ENCODE results near the gene PTPRCAP. TPM values are rescaled to one million over a fixed set of nuclear protein-coding genes. Genes with fewer than 3 reads are reported as not detected.

The PTPRCAP gene
- total and polyA plus RNA-seq, 9 of the 15 experiments (the other 6 are each of a cell fraction or from before 2014, with no cell fraction given): 0.22 to 2.0 (median 1.1) TPM; not detected in 4

GRCh38 chr11:67463186-67463585, 25.7 kb upstream of the PTPRCAP start (continued):
- no peak for TF ChIP-seq ZBTB34 (CRISPR knock-in tag; IDR thresholded peaks at IDR 0.05)
- peak in 1 of 2 experiments; percentile 29; a peak in 2 of 4 replicates for TF ChIP-seq RAD21 (CRISPR knock-in tag; conservative IDR thresholded peaks at IDR 0.05 in 1 of 2, IDR thresholded peaks at IDR 0.05 in 1 of 2)
- TF ChIP-seq ZNF407 (IDR thresholded peaks at IDR 0.05; ENCODE audit: low read depth): no peak
- TF ChIP-seq CHCHD3 (CRISPR knock-in tag; IDR thresholded peaks at IDR 0.05): no peak
- no peak for TF ChIP-seq CEBPZ (IDR thresholded peaks at IDR 0.05; ENCODE audit: borderline replicate concordance, low read depth, low read length)
- no peak for TF ChIP-seq POLR3A (IDR thresholded peaks at IDR 0.05; ENCODE audit: borderline replicate concordance, extremely low read depth, insufficient read depth, insufficient read length)
- TF ChIP-seq CTBP1 (IDR thresholded peaks at IDR 0.05; ENCODE audit: borderline replicate concordance): 0 out of 2 replicates have a peak, but pooled peaks have one; percentile 22
- no peak for TF ChIP-seq PHF20 (IDR thresholded peaks at IDR 0.05; ENCODE audit: partially characterized antibody)
